HCT116 (cell line): ENCODE measurements around the gene DNM3. TPM values are rescaled to one million over a fixed set of nuclear protein-coding genes. Genes with fewer than 3 reads are reported as not detected.

ENCODE experiments used
- ATAC-seq: fragments of 200-7000 bp; cut with Tn5 transposase; 2 replicates; pipeline ENCODE4 v1.9.1; 2020; ENCODE audit warnings: mild to moderate bottlenecking, moderate library complexity
- BruUV-seq: library from RNA; stranded (reverse); fragments of 400-500 nt; replicated peaks from 2 replicates; lab custom pipeline; 2021; lab: Mats Ljungman, UMichigan
- CTCF ChIA-PET: fragments of 300-600 bp; sonication (Branson Sonifier 250); formaldehyde crosslinking; loops from one replicate; lab custom pipeline; 2021; ENCODE audit warnings: antibody characterized with exemption; lab: Charles Lee
- POLR2A ChIA-PET: fragments of 300-600, 350-600 bp; sonication (Branson Sonifier 250); formaldehyde crosslinking; loops from one replicate; lab custom pipeline; 2021; ENCODE audit warnings: antibody characterized with exemption; lab: Charles Lee
- RAD21 ChIA-PET, 2 experiments: fragments of 300-600 bp; sonication (Branson Sonifier 250); formaldehyde crosslinking; loops; one replicate each; lab custom pipeline; 2023; ENCODE audit warnings: low total read pairs in 2 of 2; ENCODE audit not compliant: uncharacterized antibody in 2 of 2, unreplicated experiment in 2 of 2, low non-redundant PET in 1 of 2; lab: Charles Lee
- DNase-seq: peaks from one replicate; pipeline ENCODE4 v3.0.0-alpha.2; 2010; ENCODE audit warnings: low read depth, low spot score
- H2AFZ ChIP-seq: fragments of 200-600 bp; shearing (Covaris generic), sonication (generic); 2 replicates; pipeline ENCODE4 v1.6.1; 2017; ENCODE audit warnings: low read depth, mixed run types, mixed read lengths, antibody characterized with exemption, low read length; ENCODE audit not compliant: poor library complexity, severe bottlenecking
- H3K27ac ChIP-seq: 2 replicates; pipeline ENCODE4 v1.5.1; 2012; ENCODE audit warnings: low read depth, low read length
- H3K27me3 ChIP-seq: fragments of 200-600 bp; sonication (generic); 2 replicates; pipeline ENCODE4 v1.6.1; 2016; ENCODE audit warnings: mixed run types, low read length, mixed read lengths; ENCODE audit not compliant: insufficient read depth
- H3K36me3 ChIP-seq, 2 experiments: fragments of 200-500 bp in 1 of 2; fragments of 200-600 bp in 1 of 2; sonication (Bioruptor generic) in 1 of 2; sonication (generic) in 1 of 2; 2 replicates each; pipeline versions ENCODE4 v1.5.1 to v1.6.1; 2014 to 2016; ENCODE audit warnings: low read length in 2 of 2, inconsistent platforms in 1 of 2, mixed read lengths in 1 of 2, mixed run types in 1 of 2; ENCODE audit not compliant: insufficient read depth in 2 of 2, control insufficient read depth in 1 of 2
- H3K4me1 ChIP-seq, 2 experiments: fragments of 200-600 bp in 1 of 2; sonication (generic) in 1 of 2; 2 replicates each; pipeline versions ENCODE4 v1.5.1 to v1.6.1; 2012 to 2017; ENCODE audit warnings: low read length in 2 of 2, inconsistent platforms in 1 of 2, mild to moderate bottlenecking in 1 of 2, mixed read lengths in 1 of 2, mixed run types in 1 of 2, moderate library complexity in 1 of 2; ENCODE audit not compliant: insufficient read depth in 2 of 2, control insufficient read depth in 1 of 2
- H3K4me2 ChIP-seq: fragments of 200-600 bp; sonication (generic); 2 replicates; pipeline ENCODE4 v1.6.1; 2017; ENCODE audit warnings: mixed run types, low read length, mixed read lengths
- H3K4me3 ChIP-seq, 2 experiments: fragments of 200-600 bp in 1 of 2; sonication (generic) in 1 of 2; replicated peaks in 1 of 2; 2 replicates each; pipeline ENCODE4 v1.5.1; 2011 to 2016; ENCODE audit warnings: low read length in 2 of 2, control low read depth in 1 of 2, low read depth in 1 of 2, mild to moderate bottlenecking in 1 of 2, mixed read lengths in 1 of 2, mixed run types in 1 of 2
- H3K79me2 ChIP-seq: fragments of 200-600 bp; sonication (generic); 2 replicates; pipeline ENCODE4 v1.6.1; 2017; ENCODE audit warnings: mild to moderate bottlenecking, mixed run types, low read length, moderate library complexity, mixed read lengths; ENCODE audit not compliant: insufficient read depth
- H3K9ac ChIP-seq: fragments of 200-600 bp; sonication (generic); 2 replicates; pipeline ENCODE4 v1.6.1; 2016; ENCODE audit warnings: low read length, mixed read lengths
- H3K9me2 ChIP-seq: fragments of 200-600 bp; sonication (generic), shearing (Covaris generic); 2 replicates; pipeline ENCODE4 v1.6.1; 2017; ENCODE audit warnings: mixed run types, mild to moderate bottlenecking, moderate library complexity; ENCODE audit not compliant: insufficient read depth
- H3K9me3 ChIP-seq, 2 experiments: fragments of 200-500 bp in 1 of 2; fragments of 200-600 bp in 1 of 2; sonication (Bioruptor generic) in 1 of 2; sonication (generic) in 1 of 2; 2 replicates each; pipeline ENCODE4 v1.6.1; 2014 to 2017; ENCODE audit warnings: low read length in 2 of 2, mixed read lengths in 2 of 2, inconsistent platforms in 1 of 2, low read depth in 1 of 2, mild to moderate bottlenecking in 1 of 2, mixed run types in 1 of 2, moderate library complexity in 1 of 2; ENCODE audit not compliant: control insufficient read depth in 1 of 2, insufficient read depth in 1 of 2
- H4K20me1 ChIP-seq: fragments of 200-600 bp; sonication (generic), shearing (Covaris generic); 2 replicates; pipeline ENCODE4 v1.6.1; 2017; ENCODE audit warnings: mixed run types, mild to moderate bottlenecking, moderate library complexity; ENCODE audit not compliant: insufficient read depth
- CBX3 ChIP-seq: IDR thresholded peaks from 2 replicates; pipeline ENCODE4 v1.6.1; 2012; ENCODE audit warnings: low read depth
- CEBPB ChIP-seq: IDR thresholded peaks from 2 replicates; pipeline ENCODE4 v1.6.1; 2012; ENCODE audit warnings: low read depth
- EGR1 ChIP-seq: IDR thresholded peaks from 2 replicates; pipeline ENCODE4 v1.6.1; 2012; ENCODE audit warnings: low read depth
- EZH2phosphoT487 ChIP-seq: fragments of 200-600 bp; IDR thresholded peaks from 2 replicates; pipeline ENCODE4 v1.6.1; 2018; ENCODE audit warnings: antibody characterized with exemption, borderline replicate concordance
- JUND ChIP-seq: IDR thresholded peaks from 2 replicates; pipeline ENCODE4 v1.6.1; 2012
- MAX ChIP-seq: IDR thresholded peaks from 2 replicates; pipeline ENCODE4 v1.6.1; 2012
- REST ChIP-seq: IDR thresholded peaks from 2 replicates; pipeline ENCODE4 v1.6.1; 2012; ENCODE audit warnings: low read depth
- SIN3A ChIP-seq: IDR thresholded peaks from 2 replicates; pipeline ENCODE4 v1.6.1; 2012; ENCODE audit warnings: low read depth
- SP1 ChIP-seq: IDR thresholded peaks from 2 replicates; pipeline ENCODE4 v1.6.1; 2012; ENCODE audit warnings: low read depth
- SRF ChIP-seq: IDR thresholded peaks from 2 replicates; pipeline ENCODE4 v1.6.1; 2012; ENCODE audit warnings: low read depth
- ZBTB33 ChIP-seq: IDR thresholded peaks from 2 replicates; pipeline ENCODE4 v1.6.1; 2011; ENCODE audit warnings: mild to moderate bottlenecking, low read length, moderate library complexity; ENCODE audit not compliant: insufficient replicate concordance; ENCODE audit errors: extremely low read depth
- intact Hi-C: fragments of 100-400 bp; cut with micrococcal nuclease; formaldehyde crosslinking; loops from 2 replicates; pipeline ENCODE4 v1.10.0; 2022
- total RNA-seq: library from RNA; stranded (reverse); gene quantifications from one replicate; pipeline ENCODE4 v1.2.1, GENCODE V29; 2021; ENCODE audit not compliant: unreplicated experiment

Gene DNM3
- total RNA-seq, 1 experiment from 2014 or later: 3.1 TPM

- Histone ChIP-seq H3K27me3 (no peaks in the 10 kb centered on the region), H2AFZ (no peak overlapping the region), H4K20me1 (no peaks in the 10 kb centered on the region), H3K9ac (no peak overlapping the region), H3K9me3 (no peaks in the 10 kb centered on the region), H3K9me2 (no peaks in the 10 kb centered on the region), H3K4me3 (no peak overlapping the region), H3K79me2 (no peaks in the 10 kb centered on the region), H3K36me3 (no peaks in the 10 kb centered on the region), H3K4me2 (no peak overlapping the region), H3K27ac (no peak overlapping the region), H3K4me1 (no peaks in the 10 kb centered on the region)
- DNase-seq (no peak), ATAC-seq (no peak)
- POLR2A ChIA-PET: no interaction called here
- RAD21 ChIA-PET: no interaction called here
- intact Hi-C loops: loop anchor here (5.0 kb wide), 2 partner anchors 438 to 708 kb away; partner anchors contain the start of gene PIGC
- TF ChIP-seq EZH2phosphoT487: no peak
- TF ChIP-seq SRF: no peak
- TF ChIP-seq REST: no peak
- TF ChIP-seq SIN3A: no peak
- TF ChIP-seq EGR1: no peak
- no peak for TF ChIP-seq JUND
- no peak for TF ChIP-seq MAX
- no TSS peak for BruUV-seq
- CTCF ChIA-PET: no interaction called here
Observed at GRCh38 chr1:172004671-172005070, 163.4 kb downstream of the DNM3 start.

DNA sequence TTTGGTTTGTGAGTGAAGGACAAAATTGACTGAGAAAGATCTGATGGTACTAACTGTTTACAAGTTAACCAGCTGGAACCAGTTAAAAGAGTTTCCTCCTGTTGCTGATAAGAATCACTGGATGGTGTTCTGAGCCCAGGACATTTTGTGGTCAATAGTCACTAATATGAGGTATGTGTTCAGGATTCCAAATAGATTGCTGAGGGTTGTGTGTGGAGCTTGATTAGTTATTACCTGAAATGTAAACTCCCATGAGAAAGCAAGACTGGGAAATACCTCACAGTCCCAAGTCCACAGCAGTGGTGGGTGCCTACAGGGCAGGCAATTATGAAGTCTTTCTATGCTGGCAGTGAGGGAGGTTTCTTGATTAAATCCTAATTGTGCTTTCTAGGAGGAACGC, 164.6 kb downstream of the DNM3 start:
- no peaks in the 10 kb centered on the region for H3K9me2 ChIP-seq
- H3K9ac ChIP-seq: no peak overlapping the region
- ChIA-PET CTCF (interaction anchor here (1.1 kb wide), 1 partner anchor 714 kb away, joined by 4 read pairs; no protein-coding TSS in a partner anchor), RAD21 (no interaction called here), POLR2A (no interaction called here)
- H3K36me3 ChIP-seq: no peaks in the 10 kb centered on the region
- H3K4me3 ChIP-seq: no peak overlapping the region
- no TSS peak for BruUV-seq
- no peak overlapping the region for H2AFZ ChIP-seq
- intact Hi-C loops: no loop called here
- no peaks in the 10 kb centered on the region for H3K79me2 ChIP-seq
- H3K9me3 ChIP-seq: peaks cover 0 to 9% of the 10 kb centered on the region in 2 experiments; a peak in 2 of 4 replicates
- H3K4me1 ChIP-seq: no peaks in the 10 kb centered on the region
- DNase-seq (no peak), ATAC-seq (no peak)
- no peaks in the 10 kb centered on the region for H3K27me3 ChIP-seq
- H3K27ac ChIP-seq: no peak overlapping the region
- H4K20me1 ChIP-seq: no peaks in the 10 kb centered on the region
- no peak overlapping the region for H3K4me2 ChIP-seq
- no peak for TF ChIP-seq SP1
- no peak for TF ChIP-seq REST
- TF ChIP-seq ZBTB33: no peak
- TF ChIP-seq CBX3: no peak
- no peak for TF ChIP-seq CEBPB
- TF ChIP-seq SRF: no peak
